BLaER1 (cell line): ENCODE data around the gene UBAC2.

Experiments
- H3K27ac ChIP-seq: shearing (Covaris generic); formaldehyde crosslinking; 2 replicates; pipeline ENCODE4 v1.8.1; 2022
- H3K27me3 ChIP-seq: shearing (Covaris generic); formaldehyde crosslinking; 2 replicates; pipeline ENCODE4 v1.8.1; 2022
- H3K36me3 ChIP-seq: shearing (Covaris generic); formaldehyde crosslinking; 2 replicates; pipeline ENCODE4 v1.8.1; 2022
- H3K4me1 ChIP-seq: shearing (Covaris generic); formaldehyde crosslinking; 2 replicates; pipeline ENCODE4 v1.8.1; 2022
- H3K4me2 ChIP-seq: shearing (Covaris generic); formaldehyde crosslinking; 2 replicates; pipeline ENCODE4 v1.8.1; 2022
- H3K4me3 ChIP-seq: shearing (Covaris generic); formaldehyde crosslinking; 2 replicates; pipeline ENCODE4 v1.8.1; 2022
- H3K9ac ChIP-seq: shearing (Covaris generic); formaldehyde crosslinking; 2 replicates; pipeline ENCODE4 v1.8.1; 2022
- H3K9me3 ChIP-seq: shearing (Covaris generic); formaldehyde crosslinking; 2 replicates; pipeline ENCODE4 v1.8.1; 2022
- H4K20me1 ChIP-seq: shearing (Covaris generic); formaldehyde crosslinking; 2 replicates; pipeline ENCODE4 v1.8.1; 2022
- Cebpa-rat ChIP-seq: shearing (Covaris generic); IDR thresholded peaks from 2 replicates; pipeline ENCODE4 v1.8.1; 2022

Gene UBAC2

GRCh38 chr13:99265162-99265800 is 64.6 kb downstream of the UBAC2 start:
- no peaks in the 10 kb centered on the region for H3K27me3 ChIP-seq
- no peak for TF ChIP-seq Cebpa-rat
- H3K4me3 ChIP-seq: no peak overlapping the region
- H3K4me2 ChIP-seq: peak overlapping the region; percentile 71; the same call in 1 of the 2 replicates
- H3K9ac ChIP-seq: no peak overlapping the region
- H4K20me1 ChIP-seq: peaks cover 72% of the 10 kb centered on the region
- H3K27ac ChIP-seq: no peak overlapping the region
- H3K36me3 ChIP-seq: peaks cover 31% of the 10 kb centered on the region
- no peaks in the 10 kb centered on the region for H3K9me3 ChIP-seq
- H3K4me1 ChIP-seq: peaks cover 88% of the 10 kb centered on the region

- Histone ChIP-seq H4K20me1 (peaks cover 77% of the 10 kb centered on the region), H3K27me3 (no peaks in the 10 kb centered on the region), H3K9me3 (no peaks in the 10 kb centered on the region), H3K4me2 (no peak overlapping the region), H3K4me3 (no peak overlapping the region), H3K4me1 (peaks cover 86% of the 10 kb centered on the region), H3K36me3 (peaks cover 30% of the 10 kb centered on the region), H3K27ac (no peak overlapping the region), H3K9ac (no peak overlapping the region)
- no peak for TF ChIP-seq Cebpa-rat
Observed at GRCh38 chr13:99265821-99266426, 65.3 kb downstream of the UBAC2 start.

- Histone ChIP-seq H3K4me3 (no peak overlapping the region), H3K9me3 (no peaks in the 10 kb centered on the region), H3K9ac (no peak overlapping the region), H3K27me3 (no peaks in the 10 kb centered on the region), H4K20me1 (peaks cover 82% of the 10 kb centered on the region), H3K4me2 (peak overlapping the region; percentile 35), H3K4me1 (peaks cover 77% of the 10 kb centered on the region), H3K36me3 (peaks cover 31% of the 10 kb centered on the region), H3K27ac (no peak overlapping the region)
- TF ChIP-seq Cebpa-rat: no peak
Observed at GRCh38 chr13:99266827-99267226, 66.2 kb downstream of the UBAC2 start.

DNA sequence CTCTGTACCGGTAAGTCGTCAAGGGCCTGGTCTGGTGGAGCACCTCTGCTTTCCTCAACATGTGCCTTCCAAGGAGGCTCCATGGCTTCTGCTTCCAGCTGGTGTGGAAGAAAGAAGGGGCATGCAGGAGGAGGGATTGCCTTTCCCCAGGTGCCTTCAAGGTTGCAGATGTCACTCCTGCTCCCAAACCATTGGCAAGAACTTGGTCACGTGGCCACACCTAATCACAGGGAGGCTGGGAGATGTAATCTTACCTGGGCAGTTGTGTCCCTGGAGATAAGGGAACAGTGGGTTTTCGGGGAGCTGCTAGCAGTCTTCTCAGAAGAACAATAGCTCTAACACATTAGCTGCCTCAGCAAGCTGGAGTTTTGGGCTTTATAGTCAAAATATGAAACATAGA is 67.3 kb downstream of the UBAC2 start:
- Histone ChIP-seq H3K4me2 (no peak overlapping the region), H3K9ac (no peak overlapping the region), H3K36me3 (peaks cover 35% of the 10 kb centered on the region), H3K27me3 (no peaks in the 10 kb centered on the region), H3K4me3 (no peak overlapping the region), H3K9me3 (peaks cover 7% of the 10 kb centered on the region), H3K4me1 (peaks cover 66% of the 10 kb centered on the region), H4K20me1 (peaks cover 86% of the 10 kb centered on the region), H3K27ac (no peak overlapping the region)
- TF ChIP-seq Cebpa-rat: no peak

- H3K36me3 ChIP-seq: peaks cover 35% of the 10 kb centered on the region
- H3K27ac ChIP-seq: no peak overlapping the region
- no peak overlapping the region for H3K9ac ChIP-seq
- no peak overlapping the region for H3K4me3 ChIP-seq
- no peaks in the 10 kb centered on the region for H3K27me3 ChIP-seq
- peaks cover 7% of the 10 kb centered on the region for H3K9me3 ChIP-seq
- H3K4me1 ChIP-seq: peaks cover 57% of the 10 kb centered on the region
- H4K20me1 ChIP-seq: peaks cover 83% of the 10 kb centered on the region
- H3K4me2 ChIP-seq: peak overlapping the region; percentile 18; the same call in 1 of the 2 replicates
- TF ChIP-seq Cebpa-rat: no peak
Observed at GRCh38 chr13:99268822-99269221, 68.2 kb downstream of the UBAC2 start.

DNA sequence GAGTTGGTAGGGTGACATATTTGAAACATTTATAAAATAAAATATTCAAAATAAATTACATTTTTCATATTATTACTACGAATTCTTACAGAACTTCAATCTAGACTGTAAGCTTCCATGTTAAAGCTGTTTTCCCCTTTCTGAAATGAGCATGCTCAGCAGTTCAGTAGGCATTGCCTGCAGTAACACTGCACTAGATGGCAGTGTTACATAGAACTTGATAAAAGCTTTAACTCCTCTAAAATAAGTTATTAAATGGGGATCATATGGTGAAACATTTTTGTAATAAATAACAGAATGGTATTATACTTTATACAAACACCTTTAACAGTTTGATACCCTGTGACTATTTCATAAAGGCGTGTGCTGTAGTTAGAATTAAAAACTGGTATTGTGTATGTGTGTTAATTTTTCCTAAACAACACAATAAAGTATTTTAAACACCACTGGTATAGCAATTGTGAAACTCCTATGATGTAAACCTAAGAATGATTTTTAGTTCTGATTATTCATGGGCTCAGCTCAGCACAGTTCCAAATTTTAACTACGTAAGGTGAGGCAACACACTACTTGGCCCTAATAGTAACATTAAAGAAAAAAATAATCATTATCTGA is 69.1 kb downstream of the UBAC2 start:
- H3K27ac ChIP-seq: no peak overlapping the region
- H4K20me1 ChIP-seq: peaks cover 83% of the 10 kb centered on the region
- H3K9ac ChIP-seq: no peak overlapping the region
- H3K27me3 ChIP-seq: no peaks in the 10 kb centered on the region
- H3K4me1 ChIP-seq: peaks cover 55% of the 10 kb centered on the region
- no peak for TF ChIP-seq Cebpa-rat
- no peak overlapping the region for H3K4me3 ChIP-seq
- H3K4me2 ChIP-seq: no peak overlapping the region
- H3K9me3 ChIP-seq: peaks cover 7% of the 10 kb centered on the region
- H3K36me3 ChIP-seq: peaks cover 38% of the 10 kb centered on the region

GRCh38 chr13:99270518-99270917 is 69.9 kb downstream of the UBAC2 start:
- Histone ChIP-seq H3K27me3 (no peaks in the 10 kb centered on the region), H3K27ac (no peak overlapping the region), H3K36me3 (peaks cover 43% of the 10 kb centered on the region), H3K4me3 (no peak overlapping the region), H3K4me2 (no peak overlapping the region), H3K9me3 (peaks cover 7% of the 10 kb centered on the region), H3K9ac (no peak overlapping the region), H4K20me1 (peaks cover 83% of the 10 kb centered on the region), H3K4me1 (peaks cover 55% of the 10 kb centered on the region)
- TF ChIP-seq Cebpa-rat: no peak

GRCh38 chr13:99271249-99271648 is 70.6 kb downstream of the UBAC2 start:
- Histone ChIP-seq H3K27ac (no peak overlapping the region), H3K27me3 (no peaks in the 10 kb centered on the region), H3K4me1 (peaks cover 52% of the 10 kb centered on the region), H3K36me3 (peaks cover 51% of the 10 kb centered on the region), H3K4me2 (no peak overlapping the region), H4K20me1 (peaks cover 83% of the 10 kb centered on the region), H3K9me3 (peaks cover 7% of the 10 kb centered on the region), H3K9ac (no peak overlapping the region), H3K4me3 (no peak overlapping the region)
- TF ChIP-seq Cebpa-rat: no peak

- peaks cover 40% of the 10 kb centered on the region for H3K4me1 ChIP-seq
- no peak overlapping the region for H3K4me3 ChIP-seq
- no peak overlapping the region for H3K27ac ChIP-seq
- H4K20me1 ChIP-seq: peaks cover 76% of the 10 kb centered on the region
- no peak overlapping the region for H3K9ac ChIP-seq
- peaks cover 7% of the 10 kb centered on the region for H3K9me3 ChIP-seq
- H3K27me3 ChIP-seq: no peaks in the 10 kb centered on the region
- H3K4me2 ChIP-seq: no peak overlapping the region
- H3K36me3 ChIP-seq: peaks cover 55% of the 10 kb centered on the region
- TF ChIP-seq Cebpa-rat: no peak
Observed at GRCh38 chr13:99272481-99272880, 71.8 kb downstream of the UBAC2 start.

- H3K4me1 ChIP-seq: peaks cover 39% of the 10 kb centered on the region
- peaks cover 76% of the 10 kb centered on the region for H4K20me1 ChIP-seq
- peaks cover 7% of the 10 kb centered on the region for H3K9me3 ChIP-seq
- no peak overlapping the region for H3K27ac ChIP-seq
- no peak for TF ChIP-seq Cebpa-rat
- no peaks in the 10 kb centered on the region for H3K27me3 ChIP-seq
- no peak overlapping the region for H3K4me2 ChIP-seq
- H3K9ac ChIP-seq: no peak overlapping the region
- peaks cover 54% of the 10 kb centered on the region for H3K36me3 ChIP-seq
- H3K4me3 ChIP-seq: no peak overlapping the region
Observed at GRCh38 chr13:99273128-99273527, 72.5 kb downstream of the UBAC2 start.
